GM12865 (cell line): ENCODE data around the gene C1QA.

Source experiments
- DNase-seq: peaks from one replicate; pipeline ENCODE4 v3.0.0; 2010; ENCODE audit warnings: low read depth
- H3K4me3 ChIP-seq: 2 replicates; pipeline ENCODE4 v1.5.1; 2011; ENCODE audit warnings: mild to moderate bottlenecking, low read depth, low read length, control low read depth
- TF ChIP-seq, protein P1 (sequence below): IDR thresholded peaks from 2 replicates; pipeline ENCODE4 v1.5.1; 2011; ENCODE audit warnings: low read length, control low read depth, low read depth, inconsistent platforms; ENCODE audit not compliant: insufficient read depth; ENCODE audit errors: missing control alignments

C1QA gene

DNA sequence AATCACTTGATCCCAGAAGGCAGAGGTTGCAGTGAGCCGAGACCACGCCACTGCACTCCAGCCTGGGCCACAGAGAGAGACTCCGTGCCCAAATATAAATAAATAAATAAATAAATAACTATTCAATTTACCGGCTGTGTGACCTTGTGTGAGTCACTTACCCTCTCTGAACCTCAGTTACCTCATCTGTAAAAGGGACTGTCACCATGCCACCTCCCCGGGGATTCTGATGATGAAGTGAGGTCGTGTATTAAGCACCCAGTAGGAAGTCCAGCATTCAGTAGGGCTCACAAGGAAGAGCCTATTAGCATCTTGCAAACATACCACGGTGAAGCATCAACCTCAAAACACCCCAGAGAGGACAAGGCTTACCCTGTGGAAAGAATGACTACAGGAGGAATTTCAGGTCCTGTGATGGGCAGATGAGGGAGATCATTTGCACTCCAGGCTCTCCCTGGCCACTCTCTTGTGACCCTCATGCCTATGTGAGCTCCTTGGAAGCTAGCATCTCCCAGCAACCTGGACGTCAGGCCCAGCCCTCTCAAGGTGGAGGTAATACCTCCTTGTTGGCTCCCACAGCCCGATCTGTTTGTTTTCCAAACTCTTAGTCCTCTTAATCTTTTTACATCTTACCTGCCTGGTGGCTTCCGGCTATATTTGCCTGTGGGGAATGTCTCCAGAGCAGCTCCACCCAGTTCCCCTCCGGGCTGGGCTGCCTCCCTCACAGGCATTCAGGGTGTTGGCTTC, 7.6 kb upstream of the C1QA start:
- TF ChIP-seq, protein P1, sequence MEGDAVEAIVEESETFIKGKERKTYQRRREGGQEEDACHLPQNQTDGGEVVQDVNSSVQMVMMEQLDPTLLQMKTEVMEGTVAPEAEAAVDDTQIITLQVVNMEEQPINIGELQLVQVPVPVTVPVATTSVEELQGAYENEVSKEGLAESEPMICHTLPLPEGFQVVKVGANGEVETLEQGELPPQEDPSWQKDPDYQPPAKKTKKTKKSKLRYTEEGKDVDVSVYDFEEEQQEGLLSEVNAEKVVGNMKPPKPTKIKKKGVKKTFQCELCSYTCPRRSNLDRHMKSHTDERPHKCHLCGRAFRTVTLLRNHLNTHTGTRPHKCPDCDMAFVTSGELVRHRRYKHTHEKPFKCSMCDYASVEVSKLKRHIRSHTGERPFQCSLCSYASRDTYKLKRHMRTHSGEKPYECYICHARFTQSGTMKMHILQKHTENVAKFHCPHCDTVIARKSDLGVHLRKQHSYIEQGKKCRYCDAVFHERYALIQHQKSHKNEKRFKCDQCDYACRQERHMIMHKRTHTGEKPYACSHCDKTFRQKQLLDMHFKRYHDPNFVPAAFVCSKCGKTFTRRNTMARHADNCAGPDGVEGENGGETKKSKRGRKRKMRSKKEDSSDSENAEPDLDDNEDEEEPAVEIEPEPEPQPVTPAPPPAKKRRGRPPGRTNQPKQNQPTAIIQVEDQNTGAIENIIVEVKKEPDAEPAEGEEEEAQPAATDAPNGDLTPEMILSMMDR, result no peak
- DNase-seq, result no peak
- no peak overlapping the region for H3K4me3 ChIP-seq

DNA sequence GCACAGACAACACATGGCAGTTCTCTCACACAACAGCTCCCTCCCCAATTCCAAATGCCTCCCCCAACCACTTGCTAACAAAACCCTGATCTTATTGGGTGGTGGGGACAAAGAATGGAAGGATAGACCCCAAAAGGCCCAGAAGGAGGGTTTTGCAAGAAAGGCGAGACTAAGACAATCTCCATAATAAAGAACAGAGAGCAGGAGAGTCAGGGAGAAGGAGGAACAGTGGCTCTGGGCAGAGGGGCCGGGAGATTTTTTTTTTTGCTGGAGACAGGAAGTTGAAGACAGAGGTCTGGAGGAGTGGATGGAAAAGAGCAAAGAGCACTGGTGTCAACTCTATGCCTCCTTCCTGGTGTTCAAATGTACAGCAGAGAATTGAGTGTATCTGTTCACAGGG, 6.5 kb upstream of the C1QA start:
- no peak for DNase-seq
- H3K4me3 ChIP-seq, result no peak overlapping the region
- TF ChIP-seq, protein P1, result no peak

DNA sequence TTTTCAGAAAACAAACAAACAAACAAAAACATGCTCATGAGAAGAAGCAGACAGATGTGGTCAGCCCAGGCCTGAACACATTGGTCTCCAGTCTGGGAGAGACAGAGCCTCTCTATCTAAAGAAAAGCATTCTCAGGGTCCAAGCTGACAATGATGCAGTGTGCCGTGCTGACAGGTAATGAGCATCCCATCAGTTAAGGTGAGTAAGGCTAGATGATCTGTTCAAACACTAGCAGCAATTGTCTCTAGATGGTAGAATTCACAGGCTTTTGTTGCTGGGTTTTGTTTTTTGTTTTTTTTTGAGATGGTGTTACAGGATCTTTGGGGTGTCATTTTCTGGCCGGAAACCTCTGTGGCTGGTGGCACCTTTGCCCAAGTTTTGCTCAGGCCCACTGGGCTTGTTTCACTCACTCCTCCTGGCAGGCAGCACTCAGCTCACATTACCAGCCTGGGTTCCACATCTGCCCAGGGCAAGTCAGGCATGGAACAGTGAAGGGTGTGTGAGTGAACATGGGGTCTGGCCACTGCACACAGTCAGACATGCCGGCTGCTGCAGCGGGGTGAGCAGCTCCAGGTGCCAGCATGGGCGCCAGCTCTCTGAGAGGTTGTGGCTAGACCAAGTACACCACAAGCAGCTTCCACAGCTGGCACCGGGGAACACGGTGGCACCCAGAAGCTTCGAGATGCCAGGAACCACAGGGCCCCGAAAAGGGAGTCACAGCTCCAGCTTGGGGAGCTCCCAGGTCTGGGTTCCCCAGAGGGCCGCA, 2.5 kb upstream of the C1QA start:
- TF ChIP-seq, protein P1, result no peak
- DNase-seq, result no peak
- no peak overlapping the region for H3K4me3 ChIP-seq

DNA sequence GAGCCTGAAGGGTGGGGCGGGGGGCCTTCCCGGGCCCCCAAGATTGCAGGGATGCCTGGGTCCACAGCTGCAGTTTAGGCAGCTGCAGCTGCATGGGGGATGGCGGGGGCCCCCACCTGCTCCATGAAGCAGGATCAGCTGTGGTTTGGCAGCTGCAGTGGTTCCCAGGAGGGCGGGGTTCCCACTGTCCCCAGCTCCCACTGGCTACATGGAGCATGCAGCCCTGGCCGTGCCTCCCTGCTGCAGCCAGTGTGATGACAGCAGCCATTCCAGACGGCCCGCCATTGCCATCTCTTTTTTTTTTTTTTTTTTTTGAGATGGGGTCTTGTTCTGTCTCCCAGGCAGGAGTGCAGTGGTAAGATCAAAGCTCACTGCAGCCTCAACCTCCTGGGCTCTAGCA, 992 bp upstream of the C1QA start:
- TF ChIP-seq, protein P1, result no peak
- no peak overlapping the region for H3K4me3 ChIP-seq
- DNase-seq, result no peak

DNA sequence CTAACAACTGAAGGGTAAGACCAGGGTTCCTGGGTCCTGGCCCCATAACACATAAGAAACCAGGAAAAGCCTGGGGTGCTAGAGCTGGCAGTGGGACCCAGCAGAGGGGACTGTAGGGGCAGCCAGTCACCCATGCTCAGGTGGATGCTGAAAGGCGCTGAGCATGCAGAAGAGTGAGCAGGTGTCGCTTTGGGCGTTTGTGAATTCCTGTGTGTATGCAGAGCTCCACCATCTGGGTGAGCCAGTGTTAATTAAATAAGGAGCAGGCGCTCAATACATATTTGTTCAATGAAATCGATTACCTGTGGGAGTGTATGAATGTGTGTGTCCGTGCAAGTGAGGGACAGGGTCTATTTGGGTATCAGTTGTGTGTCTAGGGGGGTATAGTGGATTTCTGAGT, 499 bp downstream of the C1QA start:
- no peak for DNase-seq
- TF ChIP-seq, protein P1, result no peak
- H3K4me3 ChIP-seq, result no peak overlapping the region

DNA sequence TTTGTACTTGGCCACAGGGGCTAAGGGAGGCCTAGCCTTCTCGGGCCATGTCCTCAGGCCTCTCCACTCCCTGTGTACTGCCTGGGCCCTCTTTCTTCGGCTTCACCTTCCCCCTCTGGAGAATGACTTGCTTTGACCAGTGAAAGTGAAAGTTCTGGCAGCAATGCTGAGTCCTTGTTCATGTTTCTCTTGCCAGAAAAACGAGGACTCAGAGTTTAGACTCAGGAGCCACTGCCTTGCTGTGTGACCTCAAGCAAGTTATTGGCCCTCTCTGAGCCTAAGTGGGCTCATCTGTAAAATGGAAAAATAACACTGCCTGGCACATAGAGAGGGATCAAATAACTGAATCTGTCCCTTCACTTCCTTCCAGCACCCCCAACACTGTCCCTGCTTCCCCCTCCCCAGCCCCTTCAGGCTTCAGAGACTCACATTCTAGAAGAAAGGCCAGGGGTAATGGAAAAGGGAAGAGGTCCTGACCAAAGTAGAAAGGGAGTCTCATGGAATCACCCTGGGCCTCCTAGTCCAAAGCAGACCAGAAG, 1.5 kb downstream of the C1QA start:
- TF ChIP-seq, protein P1, result no peak

More for the DNA sequence above, 1.5 kb downstream of the C1QA start:
- no peak for DNase-seq
- H3K4me3 ChIP-seq, result no peak overlapping the region
